Small intestine (tissue), 7 donors: ENCODE data around the gene HRCT1. TPM values are rescaled to one million over a fixed set of nuclear protein-coding genes. Genes with fewer than 3 reads are reported as not detected.

Source experiments
- DNase-seq, 2 donors: peaks; one replicate each; pipeline versions ENCODE4 v3.0.0 to v3.0.0-alpha.2; 2013
- FAIRE-seq: peaks from 2 replicates; lab custom pipeline; 2012; peaks lifted over from hg19 to GRCh38; lab: Jason Lieb, UNC
- H3K27ac ChIP-seq, 3 donors: one replicate each; pipeline ENCODE4 v1.5.1; 2013; ENCODE audit warnings: low read length in 2 of 3, mild to moderate bottlenecking in 2 of 3, control low read depth in 1 of 3, inconsistent platforms in 1 of 3, low read depth in 1 of 3, moderate library complexity in 1 of 3
- H3K27me3 ChIP-seq, 3 donors: one replicate each; pipeline ENCODE4 v1.6.1; 2013; ENCODE audit warnings: low read length in 3 of 3, inconsistent platforms in 1 of 3; ENCODE audit not compliant: control insufficient read depth in 3 of 3, insufficient read depth in 3 of 3
- H3K36me3 ChIP-seq, 3 donors: one replicate each; pipeline ENCODE4 v1.6.1; 2013; ENCODE audit warnings: low read length in 3 of 3, inconsistent platforms in 1 of 3, low read depth in 1 of 3, mild to moderate bottlenecking in 1 of 3, moderate library complexity in 1 of 3; ENCODE audit not compliant: control insufficient read depth in 3 of 3, insufficient read depth in 2 of 3
- H3K4me1 ChIP-seq, 3 donors: one replicate each; pipeline ENCODE4 v1.6.1; 2013; ENCODE audit warnings: low read length in 2 of 3, inconsistent platforms in 1 of 3, low read depth in 1 of 3, mild to moderate bottlenecking in 1 of 3, moderate library complexity in 1 of 3; ENCODE audit not compliant: control insufficient read depth in 3 of 3, insufficient read depth in 2 of 3
- H3K4me3 ChIP-seq, 3 donors: one replicate each; pipeline ENCODE4 v1.5.1; 2013; ENCODE audit warnings: low read length in 3 of 3, control low read depth in 1 of 3, inconsistent platforms in 1 of 3, low read depth in 1 of 3, mild to moderate bottlenecking in 1 of 3, moderate library complexity in 1 of 3
- H3K9me3 ChIP-seq, 2 donors: one replicate each; pipeline ENCODE4 v1.6.1; 2013; ENCODE audit warnings: low read depth in 1 of 2, low read length in 1 of 2; ENCODE audit not compliant: control insufficient read depth in 2 of 2, insufficient read depth in 1 of 2
- WGBS, 3 donors: extraction: QIAGEN DNeasy Blood & Tissue Kit; methylation state at CpG; one replicate each; pipeline ENCODE4 v1.1.7; 2013; 5-methylcytosine and 5-hydroxymethylcytosine counted together
- polyA plus RNA-seq, 4 donors: library from polyadenylated mRNA; stranded (reverse) in 3 of 4; unstranded in 1 of 4; fragments of 200-250 nt in 3 of 4; fragments of 120-200 nt in 1 of 4; gene quantifications; one replicate each; pipeline versions ENCODE4 v1.2.1 to v1.2.3, GENCODE V29; 2013
- donor health status: healthy with polysubstance abuse.
- donor health status: control.
- donor health status: control.
- donor health status: Bipolar disorder and iron deficiency.
- donor health status: healthy.

Gene HRCT1
- polyA plus RNA-seq, 4 donors: 1.8 to 17.8 (median 7.5) TPM

DNA sequence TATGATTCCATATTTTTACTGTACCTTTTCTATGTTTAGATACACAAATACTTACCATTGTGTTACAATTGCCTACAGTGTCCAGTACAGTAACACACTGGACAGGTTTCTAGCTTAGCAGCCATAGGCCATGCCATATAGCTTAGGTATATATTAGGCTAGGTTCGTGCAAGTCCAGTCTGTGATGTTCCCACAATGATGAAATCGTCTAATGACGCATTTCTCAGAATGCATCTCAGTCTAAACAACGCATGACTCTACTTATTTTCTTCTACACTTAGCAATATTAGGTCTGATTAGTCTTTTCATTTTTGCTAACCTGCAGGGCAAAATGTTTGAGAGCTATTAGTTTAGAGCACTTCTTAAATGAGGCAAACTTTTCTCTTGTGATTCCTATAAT is 29.3 kb downstream of the HRCT1 start:
- WGBS, 3 donors: 94 to 97% (median 97%) methylated on average over 4 of the region's 4 CpGs
- FAIRE-seq (no peak), DNase-seq (no peak)
- H3K9me3 ChIP-seq: peaks cover 0 to 4% of the 10 kb centered on the region in 2 donors
- no peak overlapping the region for H3K4me3 ChIP-seq
- no peaks in the 10 kb centered on the region for H3K27me3 ChIP-seq
- peaks cover under 1 to 14% (median 4%) of the 10 kb centered on the region in 3 donors for H3K4me1 ChIP-seq
- H3K27ac ChIP-seq: no peak overlapping the region
- H3K36me3 ChIP-seq: no peaks in the 10 kb centered on the region

DNA sequence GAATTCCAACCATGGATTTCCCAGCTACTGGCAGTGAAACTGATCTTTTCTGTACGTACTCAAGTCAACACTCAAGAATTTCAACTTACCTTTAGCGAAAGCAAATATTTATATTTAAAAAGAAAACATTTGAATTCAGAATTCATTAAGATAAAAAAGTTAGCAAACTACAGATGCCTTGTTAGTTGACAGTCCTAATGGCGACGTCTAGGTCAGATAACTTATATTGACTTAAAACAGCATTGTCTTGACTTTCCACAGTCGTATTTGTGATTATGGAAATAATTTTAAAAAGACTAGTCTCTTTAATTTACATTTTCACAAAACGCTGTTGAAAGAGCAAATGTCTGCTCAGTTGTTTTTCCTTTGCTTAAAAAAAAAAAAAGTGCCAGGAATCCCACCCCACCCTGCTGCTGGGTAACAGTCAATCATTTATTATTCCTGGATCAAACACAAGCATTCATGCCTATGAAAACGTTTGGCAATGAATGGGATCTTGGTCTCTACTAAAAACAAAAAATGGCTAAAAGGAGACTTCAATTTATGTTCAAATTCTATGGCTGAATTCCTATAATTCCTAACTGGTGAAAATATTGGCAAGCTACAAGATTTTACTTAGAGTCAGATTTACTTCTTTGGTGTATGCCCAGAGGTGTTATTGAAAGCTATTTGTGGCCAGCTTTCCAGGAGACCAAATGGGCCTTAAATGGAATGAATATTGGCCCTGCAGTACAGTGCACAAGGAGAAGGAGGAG is 29.9 kb downstream of the HRCT1 start:
- Histone ChIP-seq H3K36me3 (no peaks in the 10 kb centered on the region), H3K27ac (no peak overlapping the region), H3K9me3 (peaks cover 0 to 4% of the 10 kb centered on the region in 2 donors), H3K4me3 (no peak overlapping the region), H3K27me3 (no peaks in the 10 kb centered on the region), H3K4me1 (peaks cover 6 to 21% (median 7%) of the 10 kb centered on the region in 3 donors)
- peak; percentile 26 for FAIRE-seq
- no peak for DNase-seq
- WGBS, 3 donors: 55 to 69% (median 57%) methylated on average over 7 of the region's 7 CpGs

DNA sequence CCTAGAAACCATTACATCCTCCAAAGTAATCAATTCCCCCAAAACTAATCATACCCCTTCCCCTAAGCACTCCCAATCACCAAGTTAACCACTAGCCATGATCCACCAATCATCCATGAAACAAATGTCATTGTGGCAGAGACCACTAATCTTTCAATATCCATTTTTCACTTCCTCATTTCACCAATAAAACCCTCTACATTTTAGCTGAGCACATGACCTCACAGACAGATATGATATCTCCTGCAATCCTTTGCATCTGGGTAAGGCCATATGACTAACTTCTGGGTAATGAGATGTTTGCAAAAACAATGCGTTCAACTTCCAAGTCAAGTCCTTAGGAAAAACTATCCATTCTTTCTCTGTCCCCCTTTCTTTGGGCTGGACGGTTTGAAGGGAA is 31.2 kb downstream of the HRCT1 start:
- Histone ChIP-seq H3K9me3 (peaks cover 0 to 4% of the 10 kb centered on the region in 2 donors), H3K36me3 (no peaks in the 10 kb centered on the region), H3K27ac (no peak overlapping the region), H3K27me3 (no peaks in the 10 kb centered on the region), H3K4me1 (peaks cover 6 to 18% (median 7%) of the 10 kb centered on the region in 3 donors), H3K4me3 (no peak overlapping the region)
- WGBS, 3 donors: 64 to 78% (median 65%) methylated on average over 2 of the region's 2 CpGs
- FAIRE-seq: no peak
- no peak for DNase-seq

DNA sequence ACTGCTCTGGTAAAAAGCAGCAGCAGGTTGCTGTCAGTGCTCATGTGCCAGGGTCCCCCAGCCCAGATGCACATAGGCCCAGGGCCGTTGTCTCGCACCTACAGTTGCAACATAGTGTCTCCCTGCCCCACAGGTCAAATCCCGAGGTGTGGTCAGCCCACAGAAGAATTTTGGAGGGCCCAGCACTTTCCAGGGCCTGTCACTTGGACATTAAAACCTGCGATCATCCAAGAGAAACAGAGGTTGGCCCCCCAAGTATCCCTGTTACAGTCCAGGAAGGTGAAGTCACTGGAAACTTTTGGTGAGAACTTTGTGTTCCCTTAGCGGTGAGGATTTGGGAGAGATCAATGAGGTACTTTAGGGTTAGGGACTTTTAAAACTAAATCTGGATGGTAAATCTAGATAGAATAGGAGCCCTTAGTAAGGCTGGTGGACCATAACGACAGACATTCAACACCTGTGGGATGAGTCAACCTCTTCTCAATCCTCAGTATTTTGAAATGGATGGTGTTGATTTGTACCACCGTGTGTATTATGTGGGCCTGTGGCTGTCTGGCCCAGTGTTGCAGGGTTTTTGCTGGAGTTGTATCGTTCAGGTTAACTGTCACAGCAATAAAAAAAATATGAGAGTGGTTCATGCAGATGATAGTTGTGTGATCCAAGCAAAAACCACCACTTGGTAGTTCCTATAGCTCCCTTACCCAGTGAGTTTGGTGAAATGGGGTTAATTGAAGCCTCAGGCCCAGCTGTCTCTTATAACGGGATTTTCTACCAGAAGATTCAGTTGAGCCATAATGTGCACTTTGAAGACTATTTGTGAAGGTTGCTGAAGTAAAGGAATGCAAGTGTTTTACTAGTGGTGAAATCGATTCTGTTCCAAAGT is 32.7 kb downstream of the HRCT1 start:
- H3K9me3 ChIP-seq: peaks cover 0 to 4% of the 10 kb centered on the region in 2 donors
- H3K4me3 ChIP-seq: no peak overlapping the region
- H3K4me1 ChIP-seq: peaks cover 6 to 18% (median 7%) of the 10 kb centered on the region in 3 donors
- no peaks in the 10 kb centered on the region for H3K27me3 ChIP-seq
- DNase-seq (no peak), FAIRE-seq (no peak)
- WGBS, 3 donors: 85 to 91% (median 85%) methylated on average over 10 of the region's 10 CpGs
- H3K36me3 ChIP-seq: no peaks in the 10 kb centered on the region
- no peak overlapping the region for H3K27ac ChIP-seq

DNA sequence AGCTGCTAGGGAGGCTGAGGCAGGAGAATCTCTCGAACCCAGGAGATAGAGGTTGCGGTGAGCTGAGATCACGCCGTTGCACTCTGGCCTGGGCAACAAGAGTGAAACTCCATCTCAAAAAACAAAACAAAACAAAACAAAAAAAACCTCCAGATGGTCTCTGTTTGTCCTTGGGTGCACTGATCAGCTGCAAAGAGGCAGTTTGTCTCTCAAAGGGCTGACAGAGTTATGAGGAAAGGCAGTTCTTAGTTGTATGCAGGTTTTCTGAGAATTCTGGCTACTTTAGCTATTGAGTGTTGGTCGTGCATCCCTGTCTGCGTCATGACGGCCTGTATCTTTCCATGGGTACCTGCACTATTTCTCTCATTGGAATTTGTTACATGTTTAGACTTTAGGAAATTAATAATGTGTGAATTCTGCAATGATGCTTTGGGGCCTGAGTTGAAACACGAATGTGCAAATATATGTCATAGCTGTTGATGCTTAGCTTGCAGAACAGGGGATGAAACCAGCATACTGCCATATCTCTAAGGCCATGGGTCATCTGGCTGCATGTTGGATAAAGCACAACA is 33.8 kb downstream of the HRCT1 start:
- no peak overlapping the region for H3K4me3 ChIP-seq
- peaks cover 0 to 4% of the 10 kb centered on the region in 2 donors for H3K9me3 ChIP-seq
- no peaks in the 10 kb centered on the region for H3K27me3 ChIP-seq
- peaks cover 6 to 27% (median 7%) of the 10 kb centered on the region in 3 donors for H3K4me1 ChIP-seq
- 90 to 92% (median 91%) methylated on average over 8 of the region's 8 CpGs for WGBS, 3 donors
- H3K36me3 ChIP-seq: no peaks in the 10 kb centered on the region
- H3K27ac ChIP-seq: peak overlapping the region in 1 of 3 donors; percentile 61
- DNase-seq: no peak
- FAIRE-seq: no peak

DNA sequence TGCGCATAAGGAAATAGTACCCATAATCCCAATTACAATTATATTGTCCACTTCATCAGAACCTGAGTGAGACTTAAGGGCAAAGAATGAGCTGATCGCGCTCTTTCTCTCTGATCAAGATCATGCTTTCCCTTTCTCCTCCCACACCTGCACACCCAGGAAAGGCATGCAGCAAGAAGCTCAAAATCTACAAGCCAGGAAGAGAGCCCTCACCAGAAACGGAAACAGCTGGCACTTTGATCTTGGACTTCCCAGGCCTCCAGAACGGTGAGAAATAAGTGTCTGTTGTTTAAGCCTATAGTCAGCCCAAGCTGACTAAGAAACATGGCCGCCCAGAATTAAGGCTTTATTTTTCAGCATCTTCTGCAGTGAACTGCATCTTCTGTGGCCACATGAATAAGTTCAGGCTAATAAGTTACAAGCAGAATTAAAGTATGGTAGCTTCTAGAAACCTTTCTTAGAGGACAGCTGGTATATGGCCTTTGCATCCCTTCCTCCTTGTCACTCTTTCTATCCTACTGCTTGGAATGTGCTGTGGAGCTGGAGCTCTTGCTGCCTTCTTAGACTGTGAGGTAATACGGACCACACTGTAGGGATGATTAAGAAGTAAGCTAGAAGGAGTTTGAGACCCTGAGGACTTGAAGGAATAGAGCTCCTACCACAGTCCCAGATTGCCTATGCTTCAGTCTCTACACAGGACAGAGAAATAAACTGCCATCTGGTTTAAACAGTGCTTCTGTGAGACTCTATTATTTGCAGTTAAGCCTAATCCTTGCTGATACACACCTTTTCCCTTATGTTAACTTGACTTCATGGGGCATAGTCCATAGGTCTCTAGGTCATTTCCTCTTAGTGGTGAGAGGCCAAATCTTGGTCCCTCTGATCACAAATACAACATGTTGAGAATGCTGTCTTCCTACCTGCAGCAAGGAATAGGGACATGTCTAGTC is 34.7 kb downstream of the HRCT1 start:
- DNase-seq: peak; percentile 62 to 82

DNA sequence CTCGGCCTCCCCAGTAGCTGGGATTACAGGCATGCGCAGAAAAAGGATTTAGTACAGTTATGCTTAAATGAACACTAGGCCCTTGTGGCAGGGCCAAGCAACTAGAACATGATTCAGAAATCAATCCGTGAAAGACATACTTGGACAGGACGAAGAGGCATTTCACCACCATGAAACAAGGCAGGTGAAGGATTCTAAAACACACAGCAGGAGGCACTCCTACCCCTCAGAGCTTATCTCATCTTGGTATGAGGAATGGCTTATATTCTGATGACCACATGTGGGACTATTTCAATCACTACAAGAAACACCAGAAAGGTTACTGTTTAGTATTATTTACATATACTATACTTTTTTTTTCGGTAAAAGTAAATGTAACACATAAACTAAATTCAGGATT is 36.3 kb downstream of the HRCT1 start:
- Histone ChIP-seq H3K4me3 (no peak overlapping the region), H3K27ac (no peak overlapping the region), H3K27me3 (no peaks in the 10 kb centered on the region), H3K4me1 (peaks cover 11 to 36% (median 11%) of the 10 kb centered on the region in 3 donors), H3K36me3 (no peaks in the 10 kb centered on the region), H3K9me3 (no peaks in the 10 kb centered on the region)
- no peak for FAIRE-seq
- 89 to 92% (median 90%) methylated on average over 5 of the region's 5 CpGs for WGBS, 3 donors
- no peak for DNase-seq

More for the DNA sequence above, 34.7 kb downstream of the HRCT1 start:
- WGBS, 3 donors: 25 to 50% (median 33%) methylated on average over 7 of the region's 7 CpGs
- no peak overlapping the region for H3K4me3 ChIP-seq
- FAIRE-seq: no peak
- no peaks in the 10 kb centered on the region for H3K36me3 ChIP-seq
- H3K27ac ChIP-seq: peak overlapping the region; percentile 61 to 79 (median 76)
- H3K4me1 ChIP-seq: peaks cover 11 to 36% (median 11%) of the 10 kb centered on the region in 3 donors
- peaks cover 0 to 4% of the 10 kb centered on the region in 2 donors for H3K9me3 ChIP-seq
- H3K27me3 ChIP-seq: no peaks in the 10 kb centered on the region
